Uterus (tissue), 2 donors: Measurements from ENCODE around the gene ITPR1.

Experiments
- CTCF ChIP-seq, 4 experiments: fragments of 200-600 bp in 2 of 4; fragments of 450-650 bp in 2 of 4; sonication (generic) in 2 of 4; IDR thresholded peaks; one replicate each; pipeline ENCODE4 v1.5.1; 2016 to 2019; ENCODE audit warnings: antibody characterized with exemption in 4 of 4, mild to moderate bottlenecking in 2 of 4, moderate library complexity in 1 of 4
- POLR2A ChIP-seq, 2 donors: fragments of 450-650 bp; IDR thresholded peaks; one replicate each; pipeline ENCODE4 v1.6.1; 2016; ENCODE audit warnings: antibody characterized with exemption in 2 of 2, mild to moderate bottlenecking in 1 of 2, moderate library complexity in 1 of 2

- TF ChIP-seq POLR2A (IDR thresholded peaks at IDR 0.05) (no peak), CTCF (IDR thresholded peaks at IDR 0.05) (no peak)
These were observed 313.5 kb downstream of the ITPR1 start for GRCh38 chr3:4806535-4807108.
